HEK293 (cell line): ENCODE results near the gene SPAAR.

Experiments
- CTCF ChIP-seq: fragments of 450-650 bp; formaldehyde crosslinking; IDR thresholded peaks from 2 replicates; pipeline ENCODE4 v1.5.1; 2016; ENCODE audit warnings: missing biosample characterization, missing genetic modification characterization
- PRDM2 ChIP-seq: fragments of 450-650 bp; formaldehyde crosslinking; IDR thresholded peaks from 2 replicates; pipeline ENCODE4 v1.5.1; 2016; ENCODE audit warnings: missing biosample characterization, missing genetic modification characterization, borderline replicate concordance
- REST ChIP-seq: fragments of 450-650 bp; formaldehyde crosslinking; IDR thresholded peaks from 2 replicates; pipeline ENCODE4 v1.5.1; 2016; ENCODE audit warnings: missing biosample characterization, missing genetic modification characterization
- YY1 ChIP-seq: fragments of 450-650 bp; formaldehyde crosslinking; IDR thresholded peaks from 2 replicates; pipeline ENCODE4 v1.5.1; 2018; ENCODE audit warnings: missing biosample characterization, missing genetic modification characterization
- YY2 ChIP-seq: fragments of 450-650 bp; formaldehyde crosslinking; IDR thresholded peaks from 2 replicates; pipeline ENCODE4 v1.5.1; 2016; ENCODE audit warnings: missing biosample characterization, missing genetic modification characterization
- ZFP3 ChIP-seq: fragments of 450-650 bp; formaldehyde crosslinking; IDR thresholded peaks from 2 replicates; pipeline ENCODE4 v1.5.1; 2016; ENCODE audit warnings: low read depth, missing biosample characterization, missing genetic modification characterization
- ZNF362 ChIP-seq: fragments of 450-650 bp; formaldehyde crosslinking; IDR thresholded peaks from 2 replicates; pipeline ENCODE4 v1.5.1; 2016; ENCODE audit warnings: missing biosample characterization, missing genetic modification characterization
- ZNF501 ChIP-seq: fragments of 450-650 bp; formaldehyde crosslinking; IDR thresholded peaks from 2 replicates; pipeline ENCODE4 v1.5.1; 2016; ENCODE audit warnings: missing biosample characterization, missing genetic modification characterization
- ZNF610 ChIP-seq: fragments of 450-650 bp; formaldehyde crosslinking; IDR thresholded peaks from 2 replicates; pipeline ENCODE4 v1.5.1; 2016; ENCODE audit warnings: missing biosample characterization, missing genetic modification characterization, borderline replicate concordance
- ZNF843 ChIP-seq: fragments of 450-650 bp; formaldehyde crosslinking; IDR thresholded peaks from 2 replicates; pipeline ENCODE4 v1.5.1; 2016; ENCODE audit warnings: missing biosample characterization, missing genetic modification characterization
- ZSCAN30 ChIP-seq: fragments of 450-650 bp; IDR thresholded peaks from 2 replicates; pipeline ENCODE4 v1.5.1; 2018; ENCODE audit warnings: missing biosample characterization, mild to moderate bottlenecking, missing genetic modification characterization, moderate library complexity

- TF ChIP-seq PRDM2 (tag by site-specific recombination) (no peak), YY2 (tag by site-specific recombination) (no peak), CTCF (tag by site-specific recombination) (no peak), ZNF501 (tag by site-specific recombination) (no peak), ZNF610 (tag by site-specific recombination) (no peak), REST (tag by site-specific recombination) (no peak), ZNF362 (tag by site-specific recombination) (no peak), YY1 (no peak), ZNF843 (tag by site-specific recombination) (no peak), ZFP3 (tag by site-specific recombination) (no peak), ZSCAN30 (tag by site-specific recombination) (no peak)
These were observed 39.2 kb downstream of the SPAAR start for GRCh38 chr9:35948451-35948850.
